Fibroblast of pulmonary artery (primary cell): Measurements from ENCODE around the gene FLNB.

Experiments
- DNase-seq: peaks from one replicate; pipeline ENCODE4 v3.0.0-alpha.2; 2010; ENCODE audit warnings: low read depth
- H3K4me3 ChIP-seq: replicated peaks from 2 replicates; pipeline ENCODE4 v1.5.1; 2011; ENCODE audit warnings: low read depth, mild to moderate bottlenecking, control low read depth, low read length, moderate library complexity
- CTCF ChIP-seq: IDR thresholded peaks from 2 replicates; pipeline ENCODE4 v1.5.1; 2011; ENCODE audit warnings: mild to moderate bottlenecking, control low read depth, low read length, inconsistent platforms; ENCODE audit errors: missing control alignments

FLNB gene

GRCh38 chr3:57992452-57993213 is 15.6 kb upstream of the FLNB start:
- H3K4me3 ChIP-seq, result no peak overlapping the region
- no peak for TF ChIP-seq CTCF
- DNase-seq, result no peak

GRCh38 chr3:57998366-57999283 is 9.6 kb upstream of the FLNB start:
- TF ChIP-seq CTCF, result no peak
- peak overlapping the region; percentile 14 for H3K4me3 ChIP-seq
- DNase-seq, result peak; percentile 60

- no peak overlapping the region for H3K4me3 ChIP-seq
- DNase-seq, result no peak
- no peak for TF ChIP-seq CTCF
These were observed 8.7 kb upstream of the FLNB start for GRCh38 chr3:57999417-58000115.

- no peak overlapping the region for H3K4me3 ChIP-seq
- no peak for TF ChIP-seq CTCF
These were observed 7.7 kb upstream of the FLNB start for GRCh38 chr3:58000306-58001085.

GRCh38 chr3:58001086-58001467 is 7.1 kb upstream of the FLNB start:
- no peak for TF ChIP-seq CTCF
- no peak for DNase-seq
- H3K4me3 ChIP-seq, result no peak overlapping the region

More at GRCh38 chr3:58000306-58001085, 7.7 kb upstream of the FLNB start:
- DNase-seq, result no peak

GRCh38 chr3:58001979-58002378 is 6.2 kb upstream of the FLNB start:
- TF ChIP-seq CTCF, result no peak
- DNase-seq, result no peak
- no peak overlapping the region for H3K4me3 ChIP-seq
